Activated CD4-positive, alpha-beta memory T cell treated with anti-CD3 and anti-CD28 coated beads for 36 hours (primary cell): ENCODE measurements around the gene TMSB15B. TPM values are rescaled to one million over a fixed set of nuclear protein-coding genes. Genes with fewer than 3 reads are reported as not detected.

Experiments used
- total RNA-seq, 2 experiments: library from RNA; stranded (reverse); gene quantifications; one replicate each; pipeline ENCODE4 v1.2.3, GENCODE V29; 2021

The TMSB15B gene
- total RNA-seq, 2 experiments from 2014 or later, result 6.2 to 8.6 TPM

Other genes starting within 250 kb of the TMSB15B start
- not detected for gene PLP1, start 185.8 kb upstream of the TMSB15B start, total RNA-seq
- gene RAB9B, start 130.4 kb upstream of the TMSB15B start, total RNA-seq, result under 1 TPM; 0.44 to 0.57 TPM
- not detected for gene H2BW1, start 51.1 kb downstream of the TMSB15B start, total RNA-seq
- gene H2BW2, start 77.3 kb downstream of the TMSB15B start, total RNA-seq, result not detected
- gene TMSB15C, start 113.6 kb downstream of the TMSB15B start, total RNA-seq, result 1 to 10 TPM; 1.6 to 2.7 TPM
- under 1 TPM; 0.36 to 0.77 TPM for gene ZCCHC18, start 149.9 kb downstream of the TMSB15B start, total RNA-seq
- 1 to 10 TPM; 3.6 to 4.2 TPM for gene SLC25A53, start 194.4 kb downstream of the TMSB15B start, total RNA-seq
- gene FAM199X, start 203.8 kb downstream of the TMSB15B start, total RNA-seq, result 1 to 10 TPM; 8.3 to 9.1 TPM